DMS153 treated with DMSO at 0.1 percent for 48 hours (cell line): ENCODE results near the gene SCMH1.
"Not testable (repeated sequence)": the region's sequence is repeated elsewhere in the genome, so short reads cannot be mapped to it uniquely, and the experiment has no call there.

Source experiments
- DNase-seq: peaks from one replicate; lab custom pipeline; 2025; ENCODE audit not compliant: unreplicated experiment; lab: John Stamatoyannopoulos, UW

The SCMH1 gene

DNA sequence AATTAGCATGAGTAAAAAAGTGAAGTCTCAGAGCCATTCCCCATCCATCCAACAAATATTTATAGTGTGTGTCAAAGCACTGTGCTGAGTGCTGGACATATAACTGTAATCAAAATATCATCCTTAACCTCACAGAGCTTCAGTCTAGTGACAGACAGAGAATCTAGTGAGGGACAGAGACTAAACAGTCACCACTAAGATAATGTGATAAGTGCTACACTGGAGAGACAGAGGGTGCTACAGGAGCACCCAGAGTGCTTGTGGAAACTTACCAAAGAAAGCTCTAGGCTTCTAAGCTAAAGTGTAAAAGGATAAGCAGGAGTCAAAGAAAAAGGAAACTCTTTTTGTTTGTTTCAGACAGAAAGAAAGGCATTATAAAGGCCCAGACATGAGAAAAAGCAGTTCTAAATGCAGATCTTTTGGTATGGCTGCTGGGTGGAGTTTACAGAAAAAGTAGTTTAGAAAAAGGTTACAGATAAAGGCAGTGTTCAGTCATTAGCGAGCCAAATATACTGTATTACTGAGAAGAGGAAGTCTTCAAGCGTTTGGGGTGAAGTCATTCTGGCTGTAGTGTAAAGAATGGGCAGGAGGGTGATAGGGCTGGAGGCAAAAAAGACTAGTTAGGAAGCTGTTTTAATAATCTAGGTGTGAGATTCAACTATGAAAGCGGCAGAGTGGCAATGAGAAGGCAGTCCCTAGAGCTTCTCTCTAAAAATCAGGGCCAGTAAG lies 83.8 kb downstream of the SCMH1 start:
- DNase-seq, result no peak

DNA sequence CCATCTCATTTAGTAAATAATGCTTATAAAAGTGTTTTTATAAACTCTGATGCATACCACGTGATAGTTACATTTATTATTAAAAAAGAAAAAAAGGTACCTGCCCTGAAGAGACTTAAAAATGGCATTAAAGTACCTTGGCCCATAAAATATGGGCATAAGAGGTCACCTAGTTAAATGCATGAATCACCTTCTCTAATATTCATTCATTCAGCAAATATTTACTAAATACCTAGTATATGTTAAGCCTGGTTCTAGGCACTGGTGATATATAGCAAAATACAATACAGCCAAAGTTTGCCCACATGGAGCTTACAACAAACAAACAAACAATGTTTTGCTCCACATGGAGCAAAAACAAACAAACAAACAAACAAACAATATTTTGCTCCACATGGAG lies 87.0 kb downstream of the SCMH1 start:
- DNase-seq, result no peak

DNA sequence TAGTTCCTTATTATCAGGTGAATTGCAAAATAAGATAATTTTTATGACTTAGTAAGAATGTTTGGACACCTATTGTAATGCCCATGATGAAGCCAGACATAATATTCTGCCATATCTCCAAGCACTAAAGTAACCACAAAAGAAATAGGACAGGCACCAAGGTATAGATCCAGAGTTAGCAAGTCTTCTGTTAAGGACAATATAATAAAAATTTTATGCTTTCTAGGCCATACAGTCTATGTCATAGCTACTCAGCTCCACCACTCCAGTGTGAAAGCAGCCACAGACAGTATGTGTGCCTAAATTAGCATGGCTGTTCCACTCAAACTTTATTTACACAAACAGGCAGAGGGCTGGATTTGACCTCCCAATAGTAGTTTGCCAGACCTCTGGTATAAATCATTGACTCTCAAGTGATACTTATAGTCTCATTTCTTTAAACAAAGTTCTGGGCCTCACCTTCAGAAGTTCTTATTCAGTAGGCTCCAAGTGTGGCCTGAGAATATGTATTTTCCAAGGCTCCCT lies 88.3 kb downstream of the SCMH1 start:
- no peak for DNase-seq

DNA sequence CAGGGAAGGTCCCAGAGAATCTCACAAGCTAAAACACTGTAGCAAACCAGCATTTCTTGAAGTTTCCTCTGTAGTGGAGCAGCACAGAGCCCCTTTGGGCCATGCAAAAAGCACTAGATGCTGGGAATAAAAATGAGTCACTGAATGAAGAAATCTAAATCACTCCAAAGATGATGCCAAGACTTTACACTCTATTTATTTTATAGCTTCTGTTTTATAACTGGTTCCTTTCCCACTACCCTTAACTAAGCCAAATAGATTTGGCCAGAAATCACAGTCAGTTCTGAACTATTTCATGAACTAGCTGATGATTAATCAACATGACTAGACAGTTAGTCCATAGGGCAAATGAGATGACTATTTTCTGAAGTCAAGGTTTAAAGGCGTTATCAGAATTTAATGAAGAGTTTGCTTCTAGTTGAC lies 89.5 kb downstream of the SCMH1 start:
- no peak for DNase-seq

DNA sequence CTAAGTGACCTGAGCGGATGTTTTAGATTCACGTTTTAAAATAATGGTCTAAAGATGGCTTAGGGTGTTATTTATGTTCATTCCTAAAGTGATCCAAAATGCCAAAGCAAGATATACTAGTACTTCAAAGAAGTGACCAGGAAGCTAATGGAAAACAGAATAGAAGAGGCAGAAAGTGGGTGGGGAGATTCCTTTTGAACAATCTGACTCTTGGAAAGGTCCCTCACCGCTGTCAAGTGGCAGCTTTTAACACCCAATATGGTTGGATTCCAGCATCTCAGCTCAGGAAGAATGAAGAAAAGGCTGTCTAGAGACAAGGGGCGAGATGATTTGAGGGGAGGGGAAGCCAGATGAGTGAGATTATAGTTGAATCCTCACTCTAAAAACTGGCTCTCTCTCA lies 90.3 kb downstream of the SCMH1 start:
- DNase-seq, result no peak

DNA sequence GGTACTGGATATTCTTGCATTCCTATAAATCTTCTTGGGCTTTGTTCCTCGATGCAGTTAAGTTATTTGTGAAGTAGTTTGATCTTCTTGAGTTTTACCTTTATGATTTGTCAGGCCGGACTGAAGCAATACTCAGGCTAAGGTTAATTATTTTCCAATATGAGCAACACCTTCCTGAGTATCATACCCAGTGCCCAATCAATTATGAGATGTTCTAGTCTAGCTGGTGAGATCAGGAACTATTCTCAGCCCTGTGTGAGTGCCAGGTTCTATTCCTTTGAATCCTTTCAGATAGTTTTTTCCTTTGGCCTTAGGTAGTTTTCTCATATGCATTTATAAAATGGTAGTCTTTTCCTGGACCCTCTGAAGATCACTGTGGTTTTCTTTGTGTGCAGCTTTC lies 92.5 kb downstream of the SCMH1 start:
- DNase-seq, result no peak

DNA sequence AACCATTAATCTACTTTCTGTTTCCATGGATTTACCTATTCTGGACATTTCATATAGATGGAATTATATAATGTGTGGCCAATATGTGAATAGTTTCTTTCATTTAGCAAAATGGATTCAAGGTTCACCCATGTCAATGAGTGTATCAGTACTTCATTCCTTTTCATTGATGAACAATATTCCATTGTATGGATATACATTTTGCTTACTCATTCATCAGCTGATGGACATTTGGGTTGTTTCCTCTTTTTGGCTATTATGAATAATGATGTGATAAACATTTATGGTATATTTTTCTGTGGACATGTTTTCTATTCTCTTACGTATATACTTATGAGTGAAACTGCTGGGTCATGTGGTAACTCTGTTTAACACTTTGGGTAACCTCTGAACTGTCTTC lies 97.8 kb downstream of the SCMH1 start:
- DNase-seq, result no peak

DNA sequence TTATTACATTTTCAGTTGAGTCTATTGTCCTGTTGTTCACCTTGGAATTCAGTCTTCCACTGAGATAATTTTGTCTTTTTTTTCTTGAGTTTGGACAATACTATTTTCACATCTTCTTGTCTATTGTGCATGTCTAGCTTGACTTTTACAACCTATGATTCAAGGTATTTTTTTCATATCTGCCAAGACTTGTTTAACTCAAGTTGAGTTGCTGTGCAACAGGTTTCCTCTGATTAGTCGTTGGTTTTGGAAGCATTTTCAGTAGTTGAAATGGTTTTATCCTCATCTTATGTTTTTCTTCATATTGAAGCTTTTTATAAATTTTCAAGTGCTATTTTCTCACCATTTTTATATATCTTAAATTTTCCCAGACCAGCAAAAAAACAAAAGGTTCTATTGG lies 103.6 kb downstream of the SCMH1 start:
- no peak for DNase-seq

DNA sequence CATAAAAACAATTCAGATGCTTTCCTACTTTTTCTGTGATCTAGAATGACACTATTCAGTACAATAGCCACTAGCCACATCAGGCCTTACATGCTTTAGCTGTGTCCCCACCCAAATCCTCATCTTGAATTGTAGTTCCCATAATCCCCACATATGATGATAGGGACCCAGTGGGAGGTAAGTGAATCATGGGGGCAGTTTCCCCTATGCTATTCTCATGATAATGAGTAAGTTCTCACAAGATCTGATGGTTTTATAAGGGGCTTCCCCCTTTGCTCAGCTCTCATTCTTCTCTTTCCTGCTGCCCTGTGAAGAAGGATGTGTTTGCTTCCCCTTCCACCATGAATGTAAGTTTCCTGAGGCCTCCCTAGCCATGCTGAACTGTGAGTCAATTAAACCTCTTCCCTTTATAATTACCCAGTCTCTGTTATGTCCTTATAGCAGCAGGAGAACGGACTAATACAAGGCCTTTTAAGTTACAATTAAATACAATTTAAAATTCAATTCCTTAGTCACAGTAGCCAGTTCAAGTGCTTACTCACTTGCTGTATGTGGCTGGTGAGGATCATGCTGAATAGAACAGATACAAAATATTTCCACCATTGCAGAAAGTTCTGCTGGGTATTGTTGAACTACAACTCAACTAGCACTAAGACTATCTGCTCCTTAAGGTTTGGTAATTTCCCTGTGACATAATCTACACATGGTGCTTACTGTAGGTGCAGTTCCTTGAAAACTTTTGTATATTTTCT lies 106.7 kb downstream of the SCMH1 start:
- DNase-seq, result no peak

DNA sequence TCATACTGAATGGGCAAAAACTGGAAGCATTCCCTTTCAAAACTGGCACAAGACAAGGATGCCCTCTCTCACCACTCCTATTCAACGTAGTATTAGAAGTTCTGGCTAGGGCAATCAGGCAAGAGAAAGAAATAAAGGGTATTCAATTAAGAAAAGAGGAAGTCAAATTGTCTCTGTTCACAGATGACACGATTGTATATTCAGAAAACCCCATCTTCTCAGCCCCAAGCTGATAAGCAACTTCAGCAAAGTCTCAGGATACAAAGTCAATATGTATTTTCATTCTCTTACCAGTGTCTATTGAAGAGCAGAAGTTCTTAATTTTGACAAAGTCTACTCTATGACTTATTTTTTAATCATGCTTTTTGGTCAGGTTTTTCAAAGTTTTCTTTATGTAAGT lies 107.8 kb downstream of the SCMH1 start:
- DNase-seq, result not testable (repeated sequence)

DNA sequence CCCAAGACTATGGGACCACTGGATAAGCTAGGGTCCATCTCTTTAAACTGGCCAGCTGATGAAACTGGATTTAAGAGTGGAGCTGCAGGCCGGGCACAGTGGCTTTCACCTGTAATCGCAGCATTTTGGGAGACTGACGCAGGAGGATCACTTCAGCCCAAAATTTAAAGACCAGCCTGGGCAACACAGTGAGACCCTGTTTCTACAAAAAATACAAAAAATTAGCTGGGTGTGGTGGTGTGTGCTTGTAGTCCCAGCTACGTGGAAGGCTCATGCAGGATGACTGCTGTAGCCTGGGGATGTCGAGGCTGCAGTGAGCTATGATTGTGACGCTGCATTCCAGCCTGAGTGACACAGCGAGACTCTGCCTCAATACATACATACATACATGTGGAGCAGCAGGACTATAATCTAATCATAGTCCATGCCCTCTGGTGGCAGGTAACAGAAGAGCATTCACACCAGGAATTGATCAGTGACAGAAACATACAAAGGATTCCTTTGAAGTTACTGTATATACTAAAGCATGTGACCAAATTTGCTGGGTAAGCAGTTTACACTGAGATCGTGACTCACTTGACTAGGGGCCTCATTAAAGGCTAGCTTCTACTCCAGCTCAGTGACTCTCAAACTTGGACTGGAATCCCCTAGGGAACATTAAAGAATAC lies 119.1 kb downstream of the SCMH1 start:
- DNase-seq, result peak; percentile 39

DNA sequence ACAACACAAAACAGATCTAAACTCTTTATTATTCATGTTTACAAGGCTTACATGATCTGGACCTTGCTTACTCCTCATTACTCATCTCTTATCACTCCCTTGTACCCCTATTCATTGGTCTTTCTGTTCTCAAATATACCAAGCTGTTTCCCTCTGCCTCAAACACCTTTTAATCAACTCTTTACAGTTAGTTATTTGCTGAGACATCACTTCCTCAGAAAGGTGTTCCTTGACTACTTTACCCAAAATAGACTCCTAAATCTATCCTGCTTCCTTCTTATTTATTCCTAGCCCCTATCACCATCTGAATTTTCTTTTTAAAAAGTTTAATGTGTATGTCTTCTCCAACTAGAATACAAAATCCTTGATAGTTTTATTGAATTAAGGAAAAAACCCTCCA lies 120.0 kb downstream of the SCMH1 start:
- DNase-seq, result no peak

DNA sequence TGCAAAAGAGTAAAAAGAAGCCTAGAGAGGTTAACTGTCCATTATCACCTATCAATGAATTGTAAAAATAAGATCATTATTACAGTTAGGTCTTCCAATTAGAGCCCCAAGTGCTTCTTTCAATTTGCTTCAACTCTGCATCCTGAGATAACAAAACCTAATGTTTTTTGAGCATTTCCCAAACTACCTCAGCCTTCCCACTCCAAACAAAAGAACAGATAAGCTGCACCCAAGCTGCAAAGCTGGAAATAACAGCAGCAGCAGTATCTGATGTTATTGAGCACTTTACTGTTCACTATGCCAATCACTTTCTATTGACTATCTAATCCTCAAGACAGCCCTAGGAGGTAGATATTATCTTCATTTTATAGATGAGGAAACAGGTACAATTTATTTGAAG lies 123.5 kb downstream of the SCMH1 start:
- no peak for DNase-seq

DNA sequence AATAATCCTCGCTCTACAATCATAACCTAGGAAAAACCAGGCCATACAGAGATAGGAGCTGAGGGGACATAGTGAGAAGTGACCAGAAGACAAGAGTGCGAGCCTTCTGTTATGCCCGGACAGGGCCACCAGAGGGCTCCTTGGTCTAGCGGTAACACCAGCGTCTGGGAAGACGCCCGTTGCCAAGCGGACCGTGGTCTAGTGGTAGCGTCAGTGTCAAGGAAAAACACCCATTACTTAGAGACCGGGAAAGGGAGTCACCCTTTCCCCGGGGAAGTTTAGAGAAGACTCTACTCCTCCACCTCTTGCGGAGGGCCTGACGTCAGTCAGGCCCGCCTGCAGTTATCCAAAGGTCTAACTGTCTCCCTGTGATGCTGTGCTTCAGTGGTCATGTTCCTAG lies 124.9 kb downstream of the SCMH1 start:
- not testable (repeated sequence) for DNase-seq

DNA sequence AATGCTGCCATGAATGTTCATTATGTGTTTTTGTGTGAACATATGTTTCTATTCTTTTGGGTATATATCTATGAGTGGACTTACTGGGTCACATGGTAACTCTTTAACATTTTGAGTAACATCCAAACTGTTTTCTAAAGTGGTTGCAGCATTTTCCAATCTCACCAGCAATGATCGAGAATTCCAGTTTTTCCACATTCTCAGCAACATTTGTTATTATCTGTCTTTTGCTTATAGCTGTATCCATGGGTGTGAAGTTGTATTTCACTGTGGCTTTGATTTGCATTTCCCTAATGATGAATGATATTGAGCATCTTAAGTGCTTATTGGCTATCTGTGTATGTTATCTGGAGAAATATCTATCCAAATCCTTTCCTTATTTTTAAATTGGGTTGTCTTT lies 131.4 kb downstream of the SCMH1 start:
- no peak for DNase-seq

DNA sequence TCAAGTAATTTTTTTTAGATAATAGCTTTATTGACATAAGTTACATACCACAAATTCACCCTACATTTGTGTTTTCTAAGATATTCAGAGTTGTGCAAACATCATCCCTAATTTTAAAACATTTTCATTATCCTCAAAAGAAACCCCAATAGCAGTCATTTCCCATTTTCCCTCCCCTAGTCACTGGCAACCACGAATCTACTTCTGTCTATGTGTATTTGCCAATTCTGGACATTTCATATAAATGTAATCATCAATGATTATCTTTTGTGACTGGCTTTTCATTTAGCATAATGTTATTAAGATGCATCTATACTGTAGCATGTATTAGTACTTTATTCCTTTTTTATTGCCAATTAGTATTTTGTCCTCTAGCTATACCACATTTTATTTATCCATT lies 131.8 kb downstream of the SCMH1 start:
- DNase-seq, result no peak

DNA sequence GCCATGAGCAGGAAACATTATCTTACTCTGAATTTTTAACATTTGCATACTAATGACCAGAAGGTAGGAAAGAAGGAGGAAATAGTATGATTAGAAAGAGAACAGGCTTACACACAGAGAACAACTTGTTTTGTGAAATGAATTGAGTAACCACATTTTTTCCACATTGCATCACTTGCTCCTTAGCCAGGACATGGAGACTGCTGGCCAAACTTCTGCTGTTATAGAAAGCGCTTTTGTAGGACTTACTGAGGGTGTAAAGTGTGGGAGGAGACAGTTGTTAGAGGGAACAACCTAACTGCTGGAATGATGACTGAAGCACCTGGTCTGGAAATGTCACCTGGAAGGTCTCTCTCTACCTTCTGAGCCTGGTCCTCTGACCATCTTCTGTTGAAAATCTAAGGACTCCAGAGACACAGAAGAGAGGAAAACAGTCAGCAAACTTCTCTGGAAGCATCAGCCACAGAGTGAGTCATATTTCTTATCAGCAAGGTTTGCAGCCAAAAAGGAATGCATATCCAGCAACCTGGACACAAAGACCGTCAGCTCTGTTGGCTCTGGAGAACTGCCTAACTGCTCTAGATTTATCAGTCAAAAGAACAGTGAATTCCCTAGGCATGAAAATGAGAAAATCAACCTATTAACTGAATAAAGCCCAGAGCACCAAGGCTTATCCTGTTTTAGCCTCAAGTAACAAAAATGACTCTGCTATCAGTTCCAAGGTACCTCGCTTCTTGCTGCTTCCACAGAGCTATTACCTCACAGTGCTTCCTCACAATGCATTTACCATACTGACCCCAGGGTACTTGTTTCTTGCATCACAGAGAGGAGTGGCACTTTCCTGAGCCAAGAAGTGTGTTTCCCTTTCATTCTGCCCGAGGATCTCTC lies 132.6 kb downstream of the SCMH1 start:
- no peak for DNase-seq

DNA sequence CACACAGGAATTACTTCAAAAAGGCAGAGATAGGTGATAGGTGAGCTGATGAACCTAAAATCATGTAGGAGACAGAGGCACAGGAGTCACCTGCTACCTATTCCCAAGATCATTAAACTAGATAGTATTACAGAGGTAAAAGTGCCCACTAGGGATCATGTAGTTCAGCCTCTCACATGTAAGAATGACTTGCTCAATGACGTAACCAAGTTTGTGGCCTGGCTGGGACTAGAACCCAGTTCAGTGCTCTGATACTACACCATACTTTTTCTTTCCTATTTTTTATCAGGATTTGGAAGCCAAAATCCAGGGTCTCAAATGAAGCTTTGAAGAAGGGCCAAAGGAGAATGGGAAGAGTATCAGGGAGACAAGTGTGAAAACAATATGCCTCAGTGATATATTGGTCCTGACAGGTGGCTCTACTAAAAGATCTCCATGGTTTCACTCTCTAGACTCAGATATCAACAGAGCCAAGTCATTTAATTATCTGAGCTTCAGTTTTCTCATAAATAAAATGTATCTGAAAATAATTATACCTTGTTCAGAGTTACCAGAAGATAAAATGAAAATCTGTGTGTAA lies 133.3 kb downstream of the SCMH1 start:
- DNase-seq, result no peak

DNA sequence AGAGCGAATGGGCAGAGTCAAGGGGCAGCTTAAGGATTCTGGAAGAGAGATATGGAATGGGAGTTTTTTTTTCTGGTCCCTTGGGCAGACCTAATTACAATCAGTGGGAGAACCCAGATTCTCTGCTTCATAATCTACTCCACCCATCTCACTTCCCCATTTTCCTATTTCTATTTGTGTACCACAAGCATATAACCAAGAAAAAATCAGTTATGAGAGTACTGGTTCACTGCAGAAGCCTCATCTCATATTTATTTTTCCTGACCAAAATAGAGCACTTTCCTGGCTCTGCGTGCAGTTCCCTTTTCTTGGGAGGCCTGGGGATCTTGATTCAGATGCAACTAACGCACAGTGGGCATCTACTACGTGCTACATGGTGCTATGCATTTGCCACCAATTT lies 138.3 kb downstream of the SCMH1 start:
- no peak for DNase-seq

DNA sequence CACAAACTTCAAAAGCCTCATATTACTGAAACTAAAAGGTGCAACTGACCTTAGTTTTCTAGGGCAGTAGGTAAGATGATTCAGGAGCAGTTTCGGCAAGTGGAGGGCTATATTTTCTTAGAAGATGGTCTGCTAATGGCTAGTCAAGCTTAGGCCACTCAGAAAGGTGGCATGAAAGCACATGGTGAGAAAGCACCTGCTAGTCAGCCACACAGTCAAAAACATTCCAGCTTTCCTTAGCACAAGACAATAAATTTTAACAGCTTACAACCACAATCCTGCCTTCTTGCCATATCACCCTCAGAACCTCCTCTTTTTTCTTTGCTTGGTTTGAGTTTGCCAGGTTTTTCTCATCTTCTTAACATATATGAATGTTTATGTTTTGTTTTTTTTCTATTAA lies 139.5 kb downstream of the SCMH1 start:
- DNase-seq, result no peak
